Kidney epithelial cell (primary cell): Measurements from ENCODE around the gene AKAP13. TPM values are rescaled to one million over a fixed set of nuclear protein-coding genes. Genes with fewer than 3 reads are reported as not detected.

Experiments
- DNase-seq: peaks from one replicate; pipeline ENCODE4 v3.0.0-alpha.2; 2010; ENCODE audit warnings: low read depth
- H3K27me3 ChIP-seq: 2 replicates; pipeline ENCODE4 v1.6.0; 2011; ENCODE audit warnings: low read length; ENCODE audit not compliant: control insufficient read depth, insufficient read depth
- H3K36me3 ChIP-seq: 2 replicates; pipeline ENCODE4 v1.5.1; 2011; ENCODE audit warnings: low read length; ENCODE audit not compliant: control insufficient read depth, insufficient read depth
- H3K4me3 ChIP-seq: 2 replicates; pipeline ENCODE4 v1.5.1; 2011; ENCODE audit warnings: low read depth, mild to moderate bottlenecking, control low read depth, low read length
- CTCF ChIP-seq: IDR thresholded peaks from 2 replicates; pipeline ENCODE4 v1.5.1; 2011; ENCODE audit warnings: mild to moderate bottlenecking, moderate library complexity, low read length, control low read depth, inconsistent platforms; ENCODE audit not compliant: insufficient read depth, poor library complexity, severe bottlenecking
- total RNA-seq: library from RNA; depleted of rRNA; stranded (reverse); fragments of >200 nt; gene quantifications from 2 replicates; pipeline ENCODE4 v1.2.3, GENCODE V29; 2015

AKAP13 gene
- total RNA-seq, 1 donor from 2014 or later, result 54.0 TPM

DNA sequence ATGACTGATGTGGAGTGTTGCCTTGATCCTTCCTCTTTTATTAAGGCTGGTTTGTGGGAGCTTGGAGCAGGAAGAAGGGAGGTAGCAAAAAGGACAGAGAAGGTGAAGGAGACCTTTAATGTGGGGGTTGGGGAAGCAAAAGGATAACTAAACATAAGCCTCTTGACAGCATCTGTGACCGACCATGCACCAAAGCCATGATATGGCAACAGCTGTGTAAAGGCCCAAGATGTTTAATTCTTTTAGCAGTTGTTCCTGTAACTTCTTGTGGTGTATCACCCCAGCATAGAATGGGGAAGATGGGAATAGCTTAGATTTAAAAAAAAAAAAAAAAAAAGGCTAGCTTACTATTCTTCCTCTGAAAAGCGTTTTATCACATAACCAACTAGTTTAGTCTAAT, 219.6 kb downstream of the AKAP13 start:
- Histone ChIP-seq H3K4me3 (no peak overlapping the region), H3K27me3 (no peaks in the 10 kb centered on the region), H3K36me3 (no peaks in the 10 kb centered on the region)
- DNase-seq, result no peak
- no peak for TF ChIP-seq CTCF

- H3K27me3 ChIP-seq, result no peaks in the 10 kb centered on the region
- H3K36me3 ChIP-seq, result no peaks in the 10 kb centered on the region
- no peak for TF ChIP-seq CTCF
- DNase-seq, result no peak
- H3K4me3 ChIP-seq, result no peak overlapping the region
Observed at GRCh38 chr15:85603160-85603559, 222.8 kb downstream of the AKAP13 start.

- no peak for DNase-seq
- no peaks in the 10 kb centered on the region for H3K36me3 ChIP-seq
- no peaks in the 10 kb centered on the region for H3K27me3 ChIP-seq
- no peak for TF ChIP-seq CTCF
- no peak overlapping the region for H3K4me3 ChIP-seq
Observed at GRCh38 chr15:85603703-85604102, 223.3 kb downstream of the AKAP13 start.

DNA sequence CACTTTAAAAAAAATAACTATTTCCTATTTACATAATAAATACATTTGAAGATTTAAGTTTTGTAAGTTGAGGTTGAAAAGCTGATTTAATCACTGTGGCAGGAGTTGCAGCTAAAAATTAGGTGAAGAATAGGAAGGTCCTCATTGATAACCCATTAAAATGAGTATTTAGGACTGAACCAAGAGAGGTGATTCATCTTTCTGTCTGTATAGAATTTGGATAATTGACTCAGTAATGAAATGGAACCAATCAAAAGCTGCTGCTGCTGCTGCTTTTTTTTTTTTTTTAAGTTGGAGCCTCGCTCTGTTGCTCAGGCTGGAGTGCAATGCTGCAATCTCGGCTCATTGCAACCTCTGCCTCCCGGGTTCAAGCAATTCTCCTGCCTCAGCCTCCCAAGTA, 223.8 kb downstream of the AKAP13 start:
- H3K27me3 ChIP-seq, result no peaks in the 10 kb centered on the region
- no peaks in the 10 kb centered on the region for H3K36me3 ChIP-seq
- TF ChIP-seq CTCF, result no peak
- DNase-seq, result no peak
- no peak overlapping the region for H3K4me3 ChIP-seq

DNA sequence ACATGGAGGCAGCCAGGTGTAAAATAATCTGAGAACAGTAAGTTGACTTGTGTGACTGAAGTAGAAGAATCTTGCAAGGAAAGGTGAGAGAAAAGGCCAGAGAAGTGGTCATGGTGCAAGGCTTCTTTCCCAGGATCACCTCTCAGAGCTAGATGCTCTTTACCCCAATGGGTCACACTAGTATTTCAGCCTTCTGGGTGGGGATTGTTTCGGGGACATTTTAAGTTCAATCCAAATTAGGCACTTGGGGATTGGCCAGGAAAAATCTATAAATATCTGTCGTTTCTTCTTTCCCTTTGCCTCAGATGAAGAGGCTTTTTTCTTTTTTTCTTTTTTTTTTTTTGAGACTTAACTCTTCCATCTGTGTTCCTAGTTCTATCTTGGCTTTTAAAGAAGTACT, 226.3 kb downstream of the AKAP13 start:
- H3K4me3 ChIP-seq, result no peak overlapping the region
- DNase-seq, result no peak
- no peaks in the 10 kb centered on the region for H3K27me3 ChIP-seq
- TF ChIP-seq CTCF, result no peak
- no peaks in the 10 kb centered on the region for H3K36me3 ChIP-seq

GRCh38 chr15:85607141-85607806, 226.9 kb downstream of the AKAP13 start:
- Histone ChIP-seq H3K4me3 (no peak overlapping the region), H3K36me3 (no peaks in the 10 kb centered on the region), H3K27me3 (no peaks in the 10 kb centered on the region)
- no peak for TF ChIP-seq CTCF
- DNase-seq, result no peak
